AG04450 (cell line): ENCODE measurements around the gene DPYD. TPM values are rescaled to one million over a fixed set of nuclear protein-coding genes. Genes with fewer than 3 reads are reported as not detected.

Source experiments
- CTCF ChIA-PET: fragments of 300-600, 350-600 bp; formaldehyde crosslinking; extraction: SDS; loops from one replicate; lab custom pipeline; 2022; ENCODE audit warnings: antibody characterized with exemption, inconsistent platforms; lab: Charles Lee
- POLR2A ChIA-PET: fragments of 350-600 bp; formaldehyde crosslinking; extraction: SDS; loops from one replicate; lab custom pipeline; 2021; ENCODE audit warnings: antibody characterized with exemption, inconsistent platforms; lab: Yijun Ruan, JAX
- DNase-seq: peaks from one replicate; pipeline ENCODE4 v3.0.0-alpha.2; 2011; ENCODE audit warnings: low read depth, low spot score
- H3K27ac ChIP-seq: one replicate; pipeline ENCODE4 v1.5.1; 2012; ENCODE audit warnings: low read depth, low read length, control low read depth
- H3K27me3 ChIP-seq: one replicate; pipeline ENCODE4 v1.6.0; 2012; ENCODE audit warnings: low read length; ENCODE audit not compliant: control insufficient read depth, insufficient read depth
- H3K4me3 ChIP-seq: 2 replicates; pipeline ENCODE4 v1.5.1; 2011; ENCODE audit warnings: mild to moderate bottlenecking, low read depth, low read length, control low read depth
- H3K9me3 ChIP-seq: 2 replicates; pipeline ENCODE4 v1.5.1; 2012; ENCODE audit warnings: low read length; ENCODE audit not compliant: control insufficient read depth, insufficient read depth
- polyA plus RNA-seq: library from polyadenylated mRNA; depleted of rRNA; stranded (reverse); fragments of >200 nt; gene quantifications from 2 replicates; pipeline ENCODE4 v1.2.3, GENCODE V29; 2011
- TF ChIP-seq, protein P1 (sequence below): IDR thresholded peaks from 2 replicates; pipeline ENCODE4 v1.5.1; 2011; ENCODE audit warnings: low read depth, low read length, control low read depth, inconsistent platforms

Gene DPYD
- polyA plus RNA-seq, 1 experiment = 21.4 TPM

- no peaks in the 10 kb centered on the region for H3K9me3 ChIP-seq
- TF ChIP-seq, protein P1, sequence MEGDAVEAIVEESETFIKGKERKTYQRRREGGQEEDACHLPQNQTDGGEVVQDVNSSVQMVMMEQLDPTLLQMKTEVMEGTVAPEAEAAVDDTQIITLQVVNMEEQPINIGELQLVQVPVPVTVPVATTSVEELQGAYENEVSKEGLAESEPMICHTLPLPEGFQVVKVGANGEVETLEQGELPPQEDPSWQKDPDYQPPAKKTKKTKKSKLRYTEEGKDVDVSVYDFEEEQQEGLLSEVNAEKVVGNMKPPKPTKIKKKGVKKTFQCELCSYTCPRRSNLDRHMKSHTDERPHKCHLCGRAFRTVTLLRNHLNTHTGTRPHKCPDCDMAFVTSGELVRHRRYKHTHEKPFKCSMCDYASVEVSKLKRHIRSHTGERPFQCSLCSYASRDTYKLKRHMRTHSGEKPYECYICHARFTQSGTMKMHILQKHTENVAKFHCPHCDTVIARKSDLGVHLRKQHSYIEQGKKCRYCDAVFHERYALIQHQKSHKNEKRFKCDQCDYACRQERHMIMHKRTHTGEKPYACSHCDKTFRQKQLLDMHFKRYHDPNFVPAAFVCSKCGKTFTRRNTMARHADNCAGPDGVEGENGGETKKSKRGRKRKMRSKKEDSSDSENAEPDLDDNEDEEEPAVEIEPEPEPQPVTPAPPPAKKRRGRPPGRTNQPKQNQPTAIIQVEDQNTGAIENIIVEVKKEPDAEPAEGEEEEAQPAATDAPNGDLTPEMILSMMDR = no peak
Observed at GRCh38 chr1:97082160-97082848, 838.5 kb downstream of the DPYD start.

DNA sequence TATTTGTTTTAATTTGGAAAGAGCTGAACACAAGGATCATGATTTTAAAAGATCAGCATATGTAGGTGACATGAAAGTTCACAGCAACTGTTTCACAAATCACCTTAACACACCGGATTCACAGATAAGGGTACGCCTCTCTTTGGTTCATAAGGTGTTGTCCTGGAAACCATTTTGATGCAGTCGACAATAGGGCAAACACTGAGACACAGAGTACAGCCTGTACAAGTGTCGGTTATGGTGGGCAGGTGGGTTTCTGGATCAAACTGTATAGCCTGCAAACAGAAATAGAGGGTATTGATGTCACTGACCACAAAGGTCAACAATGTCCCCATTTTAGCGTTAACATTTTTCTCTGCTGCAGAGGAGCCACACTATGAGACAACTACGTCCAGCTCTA is 842.0 kb downstream of the DPYD start:
- no peaks in the 10 kb centered on the region for H3K27me3 ChIP-seq
- CTCF ChIA-PET = interaction anchor here (0.5 kb wide), 1 partner anchor 583 kb away, joined by 3 read pairs; no protein-coding TSS in a partner anchor
- DNase-seq = no peak
- H3K9me3 ChIP-seq = no peaks in the 10 kb centered on the region
- POLR2A ChIA-PET = no interaction called here
- TF ChIP-seq, protein P1 = no peak
- no peak overlapping the region for H3K4me3 ChIP-seq
- no peak overlapping the region for H3K27ac ChIP-seq

More at GRCh38 chr1:97082160-97082848, 838.5 kb downstream of the DPYD start:
- POLR2A ChIA-PET = no interaction called here
- Histone ChIP-seq H3K27ac (no peak overlapping the region), H3K4me3 (no peak overlapping the region), H3K27me3 (no peaks in the 10 kb centered on the region)
- CTCF ChIA-PET = interaction anchor here (0.7 kb wide), 1 partner anchor 120 kb away, joined by 3 read pairs; no protein-coding TSS in a partner anchor
- no peak for DNase-seq

- no peaks in the 10 kb centered on the region for H3K27me3 ChIP-seq
- ChIA-PET POLR2A (no interaction called here), CTCF (no interaction called here)
- H3K4me3 ChIP-seq = no peak overlapping the region
- H3K27ac ChIP-seq = no peak overlapping the region
- DNase-seq = no peak
- TF ChIP-seq, protein P1 = no peak
- no peaks in the 10 kb centered on the region for H3K9me3 ChIP-seq
Observed at GRCh38 chr1:97077221-97077620, 843.6 kb downstream of the DPYD start.

- TF ChIP-seq, protein P1 = no peak
- no peaks in the 10 kb centered on the region for H3K27me3 ChIP-seq
- no peak overlapping the region for H3K4me3 ChIP-seq
- ChIA-PET POLR2A (no interaction called here), CTCF (interaction anchor here (0.6 to 1.1 kb wide), 2 partner anchors 24 to 451 kb away, joined by 3 to 4 read pairs; no protein-coding TSS in a partner anchor)
- no peaks in the 10 kb centered on the region for H3K9me3 ChIP-seq
- DNase-seq = no peak
- no peak overlapping the region for H3K27ac ChIP-seq
Observed at GRCh38 chr1:97074771-97075170, 846.1 kb downstream of the DPYD start.

DNA sequence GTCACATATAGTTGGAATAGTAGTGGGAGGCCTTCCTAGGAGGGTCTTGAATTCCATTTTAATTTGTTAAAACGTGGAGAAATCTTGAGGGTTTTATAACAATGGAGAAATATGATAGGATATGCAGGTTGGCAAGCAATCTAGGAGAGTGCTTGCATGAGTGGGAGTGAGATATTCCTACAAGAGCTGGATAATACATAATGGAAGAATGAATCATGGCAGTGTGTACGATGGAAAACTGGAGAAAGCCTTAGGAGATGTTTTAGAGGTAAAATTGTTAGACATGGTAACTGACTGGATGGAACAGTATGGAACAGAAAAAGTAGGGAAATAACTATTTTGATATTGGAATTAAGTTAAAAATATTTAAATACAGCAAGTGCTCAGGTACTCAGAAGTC is 846.9 kb downstream of the DPYD start:
- POLR2A ChIA-PET = no interaction called here
- no peak for DNase-seq
- CTCF ChIA-PET = no interaction called here

More for the DNA sequence above, 846.9 kb downstream of the DPYD start:
- TF ChIP-seq, protein P1 = no peak
- H3K4me3 ChIP-seq = no peak overlapping the region
- no peaks in the 10 kb centered on the region for H3K9me3 ChIP-seq
- H3K27ac ChIP-seq = no peak overlapping the region
- no peaks in the 10 kb centered on the region for H3K27me3 ChIP-seq
